ENCODE data around the gene PRR3. TPM values are rescaled to one million over a fixed set of nuclear protein-coding genes. Genes with fewer than 3 reads are reported as not detected.
"Not testable (repeated sequence)": the region's sequence is repeated elsewhere in the genome, so short reads cannot be mapped to it uniquely, and the experiment has no call there.

PRR3 gene, protein sequence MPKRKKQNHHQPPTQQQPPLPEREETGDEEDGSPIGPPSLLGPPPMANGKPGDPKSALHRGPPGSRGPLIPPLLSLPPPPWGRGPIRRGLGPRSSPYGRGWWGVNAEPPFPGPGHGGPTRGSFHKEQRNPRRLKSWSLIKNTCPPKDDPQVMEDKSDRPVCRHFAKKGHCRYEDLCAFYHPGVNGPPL
- total RNA-seq = 10 to 100 TPM; 21.7 to 22.0 TPM

DNA sequence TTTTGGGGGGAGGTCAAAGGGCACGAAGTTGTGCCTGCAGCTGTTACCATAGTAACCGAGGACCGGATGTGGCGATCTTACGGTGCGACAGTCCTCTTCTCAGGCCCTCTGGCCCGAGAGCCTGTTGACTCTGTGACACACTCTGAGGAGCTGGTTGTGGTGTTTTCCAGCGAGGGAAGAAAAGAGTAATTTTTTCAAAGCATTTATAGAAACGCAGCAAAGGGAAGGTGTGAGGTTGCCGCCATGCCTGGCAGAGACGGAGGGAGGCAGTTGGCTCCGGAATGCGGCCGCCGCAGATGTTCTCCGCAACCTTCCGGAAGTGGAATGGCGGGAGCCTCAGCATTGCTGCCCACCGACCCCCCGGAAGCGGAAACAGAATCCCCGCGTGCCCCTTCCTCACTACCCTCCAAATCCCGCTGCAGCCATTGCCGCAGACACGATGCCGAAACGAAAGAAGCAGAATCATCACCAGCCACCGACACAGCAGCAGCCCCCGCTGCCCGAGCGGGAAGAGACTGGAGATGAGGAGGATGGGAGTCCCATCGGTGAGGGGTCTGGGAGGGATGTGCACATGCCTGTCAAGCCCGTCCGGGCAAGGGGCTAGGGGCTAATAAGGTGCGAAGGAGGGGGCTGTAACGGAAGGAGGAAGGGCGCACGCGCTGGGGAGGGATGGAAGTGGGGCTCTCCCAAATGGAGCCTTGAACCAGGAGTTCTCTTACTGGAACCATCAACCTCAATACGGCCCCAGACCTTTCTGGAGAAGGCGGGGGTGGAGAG lies at the start of gene PRR3:
Gene PRR3 (plus strand): TSS at position 390 of the 777 bp plus-strand sequence. CDS start 50 bp downstream, at position 440.
- no peaks in the 10 kb centered on the region for H3K27me3 Mint-ChIP-seq (ENCODE audit: low read depth)
- peak within 1 kb of the TSS; percentile 100 for H3K27ac Mint-ChIP-seq
- no peaks in the 10 kb centered on the region for H3K9me3 Mint-ChIP-seq
- DNase-seq = peak; percentile 93
- CTCF ChIA-PET = interaction anchor here (0.7 to 6.3 kb wide), 11 partner anchors 10 to 103 kb away, joined by 3 to 70 read pairs (median 4); no protein-coding TSS in a partner anchor
- peaks cover 40% of the 10 kb centered on the region for H3K36me3 Mint-ChIP-seq (ENCODE audit: low read depth)
- peaks cover 38% of the 10 kb centered on the region for H3K4me1 Mint-ChIP-seq (ENCODE audit: low read depth)
- intact Hi-C loops (cut with micrococcal nuclease) = loop anchor here (1.0 to 10.0 kb wide), 14 partner anchors 14 to 492 kb away; partner anchors contain the start of genes ABCF1, HLA-E, MDC1 and MRPS18B
- H3K4me3 Mint-ChIP-seq = peak within 1 kb of the TSS; percentile 99

DNA sequence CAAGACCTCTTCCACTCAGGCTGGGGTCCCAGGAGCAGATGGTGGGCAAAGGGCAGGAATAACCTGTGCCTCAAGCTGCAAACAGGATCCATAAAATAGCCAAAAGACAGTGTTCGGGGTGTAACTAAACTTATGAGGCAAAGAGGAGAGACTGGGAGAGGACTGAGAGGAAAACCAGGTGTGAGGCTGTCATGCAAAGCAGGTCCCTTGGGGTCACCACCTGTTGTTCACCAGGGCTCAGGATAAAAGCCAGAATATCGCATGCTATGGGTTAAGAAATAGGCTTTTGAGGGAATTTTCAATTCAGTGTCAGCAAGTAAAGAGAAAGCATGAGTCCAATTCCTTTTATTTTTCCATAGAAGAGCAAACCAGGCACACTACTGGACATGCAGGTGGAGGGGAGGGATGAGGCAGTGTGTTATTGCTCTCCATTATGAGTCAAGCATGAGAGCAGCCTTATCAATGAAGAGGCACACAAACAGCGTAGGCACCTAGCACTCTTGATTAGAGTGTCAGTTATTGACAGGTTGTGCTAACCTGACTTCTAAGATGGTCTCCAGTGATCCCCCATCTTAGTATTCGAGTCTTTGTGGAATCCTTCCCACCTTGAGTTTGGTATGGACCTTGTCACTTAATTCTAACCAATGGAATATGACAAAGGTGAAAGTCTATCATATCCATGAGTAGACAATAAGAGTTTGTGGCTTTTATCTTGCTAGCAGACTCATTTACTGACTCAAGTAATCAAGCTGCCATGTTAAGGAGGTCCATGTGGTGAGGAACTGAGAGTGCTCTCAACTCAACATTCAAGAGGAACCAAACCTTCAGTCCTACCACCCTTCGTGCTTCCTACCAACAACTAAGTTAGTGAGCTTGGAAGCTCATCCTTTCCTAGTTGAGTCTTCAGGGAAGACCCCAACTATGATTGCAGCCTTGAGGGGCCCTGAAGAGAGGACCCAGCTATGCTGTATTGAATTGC lies 49.0 kb upstream of the PRR3 start:
- CTCF ChIA-PET = interaction anchor here (1.2 to 2.5 kb wide), 4 partner anchors 7 to 33 kb away, joined by 3 to 19 read pairs (median 11); no protein-coding TSS in a partner anchor
- H3K27me3 Mint-ChIP-seq (ENCODE audit: low read depth) = no peaks in the 10 kb centered on the region
- peak overlapping the region; percentile 60 for H3K4me3 Mint-ChIP-seq
- peaks cover 74% of the 10 kb centered on the region for H3K4me1 Mint-ChIP-seq (ENCODE audit: low read depth)
- intact Hi-C loops (cut with micrococcal nuclease) = loop anchor here (1.0 to 2.0 kb wide), 2 partner anchors 8 to 21 kb away; no protein-coding TSS in a partner anchor
- peak overlapping the region; percentile 98 for H3K27ac Mint-ChIP-seq
- H3K36me3 Mint-ChIP-seq (ENCODE audit: low read depth) = no peaks in the 10 kb centered on the region
- H3K9me3 Mint-ChIP-seq = no peaks in the 10 kb centered on the region
- peak; percentile 28 for DNase-seq

DNA sequence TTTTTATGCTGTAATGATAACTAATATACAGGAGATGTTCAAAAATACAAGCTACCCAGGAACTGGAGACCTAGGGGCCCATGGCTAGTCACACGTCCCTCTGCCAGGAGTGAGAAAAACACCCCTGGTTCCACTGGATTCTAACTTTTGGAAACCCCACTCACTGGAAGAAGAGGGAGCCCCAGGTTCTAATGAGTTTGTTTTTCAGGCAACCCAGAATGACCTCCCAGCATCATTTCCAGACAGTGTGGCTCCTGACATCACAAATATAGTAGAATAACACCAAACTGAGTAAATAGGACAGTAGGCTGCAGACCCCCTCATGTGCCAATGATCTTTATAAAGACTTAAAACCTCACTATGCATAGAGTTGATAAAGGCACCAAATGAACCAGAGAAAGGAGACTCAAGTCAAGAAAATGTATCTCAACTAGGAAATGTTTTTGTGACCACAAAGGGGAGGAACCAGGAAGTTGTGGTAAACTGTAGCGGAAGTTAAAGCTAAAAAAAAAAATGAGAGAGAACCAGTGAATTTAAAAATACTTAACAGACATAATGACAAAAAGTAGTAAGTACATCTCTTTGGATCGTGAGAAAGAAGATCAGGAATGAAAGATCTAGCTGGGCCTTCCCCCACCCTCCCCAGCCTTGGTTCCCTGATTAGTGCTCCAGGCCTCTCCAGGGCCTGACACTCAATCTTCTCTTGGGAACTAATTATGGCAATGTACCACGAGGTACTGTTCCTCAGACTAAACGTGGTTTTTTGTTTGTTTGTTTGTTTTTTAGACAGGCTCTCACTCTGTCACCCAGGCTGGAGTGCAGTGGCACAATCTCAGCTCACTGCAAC lies 48.0 kb upstream of the PRR3 start:
- Mint-ChIP-seq H3K4me1 (ENCODE audit: low read depth) (peaks cover 69% of the 10 kb centered on the region), H3K36me3 (ENCODE audit: low read depth) (no peaks in the 10 kb centered on the region), H3K27ac (peak overlapping the region; percentile 98), H3K4me3 (peak overlapping the region; percentile 60), H3K27me3 (ENCODE audit: low read depth) (no peaks in the 10 kb centered on the region), H3K9me3 (no peaks in the 10 kb centered on the region)
- DNase-seq = peak; percentile 42
- CTCF ChIA-PET = interaction anchor here (0.8 to 2.5 kb wide), 10 partner anchors 8 to 89 kb away, joined by 3 to 19 read pairs (median 4); no protein-coding TSS in a partner anchor
- intact Hi-C loops (cut with micrococcal nuclease) = loop anchor here (1.0 to 2.0 kb wide), 3 partner anchors 7 to 20 kb away; no protein-coding TSS in a partner anchor

DNA sequence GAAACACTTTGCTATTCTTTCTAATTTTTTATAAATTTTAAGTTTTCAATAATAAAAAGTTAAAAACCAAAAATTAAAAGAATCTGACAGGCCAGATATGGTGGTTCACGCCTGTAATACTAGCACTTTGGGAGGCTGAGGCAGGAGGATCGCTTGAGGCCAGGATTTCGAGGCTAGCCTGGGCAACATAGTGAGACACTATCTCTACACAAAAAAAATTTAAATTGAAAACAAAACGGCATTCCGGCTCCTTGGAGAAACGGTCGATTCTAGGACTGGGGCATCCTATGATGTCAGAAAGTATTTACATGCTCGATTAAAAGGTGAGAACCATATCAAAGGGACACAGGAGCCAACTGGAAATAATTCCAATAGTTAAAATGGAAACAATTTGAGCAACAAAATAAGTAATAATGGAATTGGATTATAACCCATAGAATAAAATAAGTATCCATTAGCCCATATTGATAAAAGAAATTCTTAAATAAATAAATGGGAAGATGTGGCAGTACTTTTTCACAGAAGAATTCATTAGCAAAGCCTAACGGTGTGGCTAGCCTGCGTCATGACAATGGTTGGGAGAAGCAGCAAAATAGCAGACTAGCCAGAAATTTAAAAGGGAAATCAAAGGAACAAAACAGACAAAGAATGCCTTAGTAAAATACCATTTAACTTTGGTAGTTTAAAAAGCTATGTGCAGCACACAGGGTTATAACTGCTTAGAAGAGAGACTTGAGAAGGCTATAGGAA lies 46.5 kb upstream of the PRR3 start:
- CTCF ChIA-PET = interaction anchor here (0.9 to 4.1 kb wide), 10 partner anchors 9 to 34 kb away, joined by 3 to 21 read pairs (median 8); no protein-coding TSS in a partner anchor
- no peaks in the 10 kb centered on the region for H3K36me3 Mint-ChIP-seq (ENCODE audit: low read depth)
- H3K27ac Mint-ChIP-seq = peak overlapping the region; percentile 98
- peaks cover 72% of the 10 kb centered on the region for H3K4me1 Mint-ChIP-seq (ENCODE audit: low read depth)
- DNase-seq = peak; percentile 5
- intact Hi-C loops (cut with micrococcal nuclease) = loop anchor here (10.0 kb wide), 1 partner anchor 1064 kb away; the partner anchor contains the start of genes LTA and TNF
- H3K4me3 Mint-ChIP-seq = no peak overlapping the region
- H3K27me3 Mint-ChIP-seq (ENCODE audit: low read depth) = no peaks in the 10 kb centered on the region
- H3K9me3 Mint-ChIP-seq = no peaks in the 10 kb centered on the region

DNA sequence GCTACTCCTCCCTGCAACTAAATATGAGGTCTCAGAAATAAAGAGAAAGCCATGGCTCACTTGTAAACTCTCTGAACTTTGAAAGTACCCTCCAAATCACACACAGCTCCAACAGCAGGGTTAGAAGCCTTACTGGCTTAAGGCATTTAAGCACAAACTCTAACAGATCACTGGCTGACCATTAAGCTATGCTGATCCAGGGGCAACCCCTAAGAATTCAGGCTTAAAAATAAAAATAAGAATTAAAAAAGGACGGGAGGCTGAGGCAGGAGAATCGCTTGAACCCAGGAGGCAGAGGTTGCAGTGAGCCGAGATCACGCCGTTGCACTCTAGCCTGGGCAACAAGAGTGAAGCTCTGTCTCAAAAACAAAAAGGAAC lies 45.9 kb upstream of the PRR3 start:
- peak; percentile 5 for DNase-seq
- Mint-ChIP-seq H3K9me3 (no peaks in the 10 kb centered on the region), H3K36me3 (ENCODE audit: low read depth) (no peaks in the 10 kb centered on the region), H3K4me1 (ENCODE audit: low read depth) (peaks cover 68% of the 10 kb centered on the region), H3K4me3 (peak overlapping the region; percentile 53), H3K27ac (peak overlapping the region; percentile 86), H3K27me3 (ENCODE audit: low read depth) (no peaks in the 10 kb centered on the region)
- intact Hi-C loops (cut with micrococcal nuclease) = loop anchor here (10.0 kb wide), 1 partner anchor 1064 kb away; the partner anchor contains the start of genes LTA and TNF
- CTCF ChIA-PET = interaction anchor here (0.9 to 4.1 kb wide), 8 partner anchors 10 to 33 kb away, joined by 3 to 21 read pairs (median 8); no protein-coding TSS in a partner anchor

DNA sequence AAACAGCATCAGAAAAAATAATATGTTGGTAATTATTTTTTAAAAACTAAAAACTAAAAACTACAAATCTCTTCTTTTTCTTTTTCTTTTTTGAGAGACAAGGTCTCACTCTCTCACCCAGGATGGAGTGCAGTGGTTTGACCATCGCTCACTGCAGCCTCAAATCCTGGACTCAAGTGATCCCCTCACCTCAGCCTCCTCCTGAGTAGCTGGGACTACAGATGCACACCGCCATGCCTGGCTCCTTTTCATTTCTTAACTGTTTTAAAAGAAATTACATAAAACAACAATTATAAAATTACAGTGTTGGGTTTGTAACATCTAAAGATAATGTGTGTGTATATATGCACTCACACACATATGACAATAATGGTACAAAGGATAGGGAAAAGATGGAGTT lies 43.6 kb upstream of the PRR3 start:
- CTCF ChIA-PET = interaction anchor here (0.9 to 4.1 kb wide), 5 partner anchors 9 to 30 kb away, joined by 3 to 21 read pairs (median 3); no protein-coding TSS in a partner anchor
- H3K9me3 Mint-ChIP-seq = peaks cover 3% of the 10 kb centered on the region
- H3K27ac Mint-ChIP-seq = no peak overlapping the region
- DNase-seq = no peak
- peaks cover 66% of the 10 kb centered on the region for H3K4me1 Mint-ChIP-seq (ENCODE audit: low read depth)
- no peak overlapping the region for H3K4me3 Mint-ChIP-seq
- H3K27me3 Mint-ChIP-seq (ENCODE audit: low read depth) = no peaks in the 10 kb centered on the region
- intact Hi-C loops (cut with micrococcal nuclease) = loop anchor here (10.0 kb wide), 1 partner anchor 1061 kb away; the partner anchor contains the start of genes LTA and TNF
- H3K36me3 Mint-ChIP-seq (ENCODE audit: low read depth) = peaks cover 6% of the 10 kb centered on the region

DNA sequence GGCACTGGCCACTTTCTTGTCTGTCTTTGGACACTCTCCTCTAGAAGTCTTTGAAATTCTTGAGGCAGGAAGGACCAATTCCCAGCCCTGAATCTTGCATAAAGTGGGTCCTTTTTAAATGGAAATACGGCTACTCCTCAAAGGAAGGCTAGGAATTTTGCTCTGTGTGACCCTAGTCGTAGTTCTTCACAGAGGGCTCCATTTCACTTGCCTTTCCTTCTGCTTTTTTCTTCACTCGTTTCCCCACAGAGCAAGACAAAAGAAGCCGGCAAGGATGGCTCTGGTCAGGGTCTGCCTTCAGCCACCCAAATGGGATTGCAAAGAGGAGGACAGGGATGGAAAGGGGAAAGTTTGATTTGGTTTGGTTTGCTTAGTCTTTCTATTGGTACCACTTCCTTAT lies 42.0 kb upstream of the PRR3 start:
- Mint-ChIP-seq H3K27me3 (ENCODE audit: low read depth) (no peaks in the 10 kb centered on the region), H3K36me3 (ENCODE audit: low read depth) (peaks cover 23% of the 10 kb centered on the region), H3K9me3 (peaks cover 15% of the 10 kb centered on the region), H3K4me1 (ENCODE audit: low read depth) (peaks cover 67% of the 10 kb centered on the region), H3K27ac (peak overlapping the region; percentile 99), H3K4me3 (peak overlapping the region; percentile 87)
- CTCF ChIA-PET = interaction anchor here (0.7 to 1.0 kb wide), 2 partner anchors 15 to 22 kb away, joined by 3 read pairs; no protein-coding TSS in a partner anchor
- intact Hi-C loops (cut with micrococcal nuclease) = loop anchor here (10.0 kb wide), 1 partner anchor 1060 kb away; the partner anchor contains the start of genes LTA and TNF
- no peak for DNase-seq

DNA sequence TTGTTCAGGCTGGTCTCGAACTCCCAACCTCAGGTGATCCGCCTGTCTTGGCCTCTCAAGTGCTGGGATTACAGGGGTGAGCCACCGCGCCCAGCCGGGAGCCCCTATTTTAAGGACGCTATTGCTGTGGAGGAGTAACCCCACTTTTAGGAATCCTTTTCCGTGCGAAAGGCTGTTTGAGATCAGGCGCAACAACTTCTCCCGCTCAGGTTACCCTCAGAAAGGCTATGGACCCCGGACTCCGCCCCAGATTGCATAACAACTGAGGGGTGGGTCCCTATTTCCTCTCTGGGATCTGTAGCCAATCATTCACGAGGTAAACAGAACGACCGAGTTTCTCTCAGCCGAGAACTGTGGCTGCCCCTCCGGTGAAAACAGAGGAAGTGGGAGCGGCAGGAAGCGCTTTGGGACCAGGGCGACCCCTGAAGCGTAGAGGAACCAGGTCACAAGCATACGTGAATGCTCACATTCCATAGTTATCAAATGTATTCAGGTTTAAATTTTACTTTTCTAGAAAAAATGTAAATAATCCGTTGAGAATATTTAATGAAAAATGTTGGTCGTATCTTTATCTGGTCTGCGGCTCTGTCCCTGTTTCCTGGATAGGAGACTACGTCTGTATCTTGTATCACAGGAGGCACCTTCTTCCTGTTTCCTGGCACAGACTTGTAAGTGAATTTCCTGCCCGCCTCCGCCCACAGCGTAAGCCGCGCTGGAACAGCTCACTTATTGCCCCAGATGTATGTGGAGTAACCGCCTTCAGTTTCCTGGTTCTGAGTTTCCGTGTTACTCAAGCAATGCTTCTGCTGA lies 40.9 kb upstream of the PRR3 start:
- Mint-ChIP-seq H3K27ac (peak overlapping the region; percentile 99), H3K27me3 (ENCODE audit: low read depth) (no peaks in the 10 kb centered on the region), H3K4me1 (ENCODE audit: low read depth) (peaks cover 70% of the 10 kb centered on the region), H3K9me3 (peaks cover 22% of the 10 kb centered on the region), H3K4me3 (peak overlapping the region; percentile 87), H3K36me3 (ENCODE audit: low read depth) (peaks cover 30% of the 10 kb centered on the region)
- DNase-seq = peak; percentile 98
- CTCF ChIA-PET = interaction anchor here (0.6 to 3.4 kb wide), 6 partner anchors 15 to 104 kb away, joined by 3 to 17 read pairs (median 4); no protein-coding TSS in a partner anchor
- intact Hi-C loops (cut with micrococcal nuclease) = loop anchor here (1.0 to 10.0 kb wide), 5 partner anchors 8 to 1059 kb away; partner anchors contain the start of genes HLA-E, LTA and TNF

DNA sequence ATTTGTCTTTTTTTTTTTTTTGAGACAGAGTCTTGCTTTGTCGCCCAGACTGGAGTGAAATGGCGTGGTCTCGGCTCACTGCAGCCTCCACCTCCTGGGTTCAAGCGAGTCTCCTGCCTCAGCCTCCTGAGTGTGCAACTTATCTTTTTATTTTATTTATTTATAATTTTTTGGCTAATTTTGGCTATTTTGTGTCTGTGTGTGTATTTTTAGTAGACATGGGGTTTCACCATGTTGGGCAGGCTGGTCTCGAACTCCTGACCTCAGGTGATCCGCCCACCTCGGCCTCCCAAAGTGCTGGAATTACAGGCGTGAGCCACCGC lies 40.4 kb upstream of the PRR3 start:
- H3K4me3 Mint-ChIP-seq = peak overlapping the region; percentile 87
- peaks cover 69% of the 10 kb centered on the region for H3K4me1 Mint-ChIP-seq (ENCODE audit: low read depth)
- not testable (repeated sequence) for DNase-seq; H3K27me3 Mint-ChIP-seq (ENCODE audit: low read depth)
- H3K27ac Mint-ChIP-seq = peak overlapping the region; percentile 99
- H3K9me3 Mint-ChIP-seq = peaks cover 27% of the 10 kb centered on the region
- CTCF ChIA-PET = interaction anchor here (0.6 to 3.4 kb wide), 6 partner anchors 15 to 103 kb away, joined by 3 to 17 read pairs (median 4); no protein-coding TSS in a partner anchor
- intact Hi-C loops (cut with micrococcal nuclease) = loop anchor here (1.0 to 10.0 kb wide), 5 partner anchors 8 to 1058 kb away; partner anchors contain the start of genes HLA-E, LTA and TNF
- peaks cover 30% of the 10 kb centered on the region for H3K36me3 Mint-ChIP-seq (ENCODE audit: low read depth)
